PFSK-1 (cell line): ENCODE measurements around the gene KRT75.

Experiments used
- POLR2AphosphoS5 ChIP-seq: IDR thresholded peaks from 2 replicates; pipeline ENCODE4 v1.6.1; 2012; ENCODE audit warnings: low read depth, mild to moderate bottlenecking, control low read depth, low read length, moderate library complexity
- SIN3A ChIP-seq: IDR thresholded peaks from 2 replicates; pipeline ENCODE4 v1.6.1; 2012; ENCODE audit warnings: mild to moderate bottlenecking, low read length, moderate library complexity, borderline replicate concordance; ENCODE audit not compliant: insufficient read depth
- TAF1 ChIP-seq: IDR thresholded peaks from 2 replicates; pipeline ENCODE4 v1.6.1; 2012; ENCODE audit warnings: low read length, control low read depth, borderline replicate concordance; ENCODE audit not compliant: insufficient read depth
- TF ChIP-seq, protein P1 (sequence below), 2 experiments: IDR thresholded peaks; 2 replicates each; pipeline versions ENCODE4 v1.6.1 to v1.8.0; 2011 to 2012; ENCODE audit warnings: low read depth in 2 of 2, low read length in 2 of 2, control low read depth in 1 of 2, inconsistent platforms in 1 of 2, mild to moderate bottlenecking in 1 of 2, moderate library complexity in 1 of 2; ENCODE audit not compliant: insufficient read depth in 1 of 2

- TF ChIP-seq TAF1, result no peak
- no peak for TF ChIP-seq POLR2AphosphoS5
- TF ChIP-seq, protein P1, sequence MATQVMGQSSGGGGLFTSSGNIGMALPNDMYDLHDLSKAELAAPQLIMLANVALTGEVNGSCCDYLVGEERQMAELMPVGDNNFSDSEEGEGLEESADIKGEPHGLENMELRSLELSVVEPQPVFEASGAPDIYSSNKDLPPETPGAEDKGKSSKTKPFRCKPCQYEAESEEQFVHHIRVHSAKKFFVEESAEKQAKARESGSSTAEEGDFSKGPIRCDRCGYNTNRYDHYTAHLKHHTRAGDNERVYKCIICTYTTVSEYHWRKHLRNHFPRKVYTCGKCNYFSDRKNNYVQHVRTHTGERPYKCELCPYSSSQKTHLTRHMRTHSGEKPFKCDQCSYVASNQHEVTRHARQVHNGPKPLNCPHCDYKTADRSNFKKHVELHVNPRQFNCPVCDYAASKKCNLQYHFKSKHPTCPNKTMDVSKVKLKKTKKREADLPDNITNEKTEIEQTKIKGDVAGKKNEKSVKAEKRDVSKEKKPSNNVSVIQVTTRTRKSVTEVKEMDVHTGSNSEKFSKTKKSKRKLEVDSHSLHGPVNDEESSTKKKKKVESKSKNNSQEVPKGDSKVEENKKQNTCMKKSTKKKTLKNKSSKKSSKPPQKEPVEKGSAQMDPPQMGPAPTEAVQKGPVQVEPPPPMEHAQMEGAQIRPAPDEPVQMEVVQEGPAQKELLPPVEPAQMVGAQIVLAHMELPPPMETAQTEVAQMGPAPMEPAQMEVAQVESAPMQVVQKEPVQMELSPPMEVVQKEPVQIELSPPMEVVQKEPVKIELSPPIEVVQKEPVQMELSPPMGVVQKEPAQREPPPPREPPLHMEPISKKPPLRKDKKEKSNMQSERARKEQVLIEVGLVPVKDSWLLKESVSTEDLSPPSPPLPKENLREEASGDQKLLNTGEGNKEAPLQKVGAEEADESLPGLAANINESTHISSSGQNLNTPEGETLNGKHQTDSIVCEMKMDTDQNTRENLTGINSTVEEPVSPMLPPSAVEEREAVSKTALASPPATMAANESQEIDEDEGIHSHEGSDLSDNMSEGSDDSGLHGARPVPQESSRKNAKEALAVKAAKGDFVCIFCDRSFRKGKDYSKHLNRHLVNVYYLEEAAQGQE (IDR thresholded peaks at IDR 0.05; ENCODE audit: insufficient read depth in 1 of 2, low read depth in 2 of 2, low read length in 2 of 2), result no peak
- no peak for TF ChIP-seq SIN3A
These were observed 17.4 kb downstream of the KRT75 start for GRCh38 chr12:52416795-52417194.
